ENCODE data around the gene STOX2.

GRCh38 chr4:183940864-183941263, 35.8 kb downstream of the STOX2 start:
- TF ChIP-seq POLR2A (IDR thresholded peaks at IDR 0.05; ENCODE audit: low read depth, low read length) (no peak), CTCF (IDR thresholded peaks at IDR 0.05; ENCODE audit: extremely low read depth in 1 of 2, insufficient read depth in 1 of 2, low read depth in 1 of 2, low read length in 2 of 2) (no peak), EZH2 (IDR thresholded peaks at IDR 0.05; ENCODE audit: borderline replicate concordance, low read depth, low read length, severe bottlenecking) (no peak), POLR2AphosphoS5 (IDR thresholded peaks at IDR 0.05; ENCODE audit: insufficient read depth, low read depth, low read length) (no peak), MAX (IDR thresholded peaks at IDR 0.05; ENCODE audit: insufficient read depth, insufficient read length) (no peak), FOS (IDR thresholded peaks at IDR 0.05; ENCODE audit: borderline replicate concordance, insufficient read depth, low read length) (no peak), GATA2 (IDR thresholded peaks at IDR 0.05; ENCODE audit: insufficient read depth, insufficient read length, low read depth, low read length) (no peak), JUN (IDR thresholded peaks at IDR 0.05; ENCODE audit: borderline replicate concordance, insufficient read depth, insufficient read length, low read depth) (no peak)
